Left ventricle myocardium superior (tissue), 1 donor: ENCODE results near the gene CCNY. TPM values are rescaled to one million over a fixed set of nuclear protein-coding genes. Genes with fewer than 3 reads are reported as not detected.
"Not testable (repeated sequence)": the region's sequence is repeated elsewhere in the genome, so short reads cannot be mapped to it uniquely, and the experiment has no call there.

Experiments used
- ATAC-seq: fragments of 200-7000 bp; cut with Tn5 transposase; one replicate; pipeline ENCODE4 v1.9.1; 2020; ENCODE audit warnings: mild to moderate bottlenecking, moderate library complexity
- DNase-seq: peaks from one replicate; pipeline ENCODE4 v3.0.0-alpha.2; 2020
- intact Hi-C: fragments of 100-400 bp; cut with micrococcal nuclease; formaldehyde crosslinking; loops from one replicate; pipeline ENCODE4 v1.11.0; 2022
- total RNA-seq: library from RNA; stranded (reverse); fragmentation: NEBNext Ultra II Directional; extraction: Animal tissue kit (Norgen Biotek cat#: 25700); gene quantifications from one replicate; pipeline ENCODE4 v1.2.1, GENCODE V29; 2021
- donor health status: DM: no; HTN: yes; CAD: no; lungs with severe emphysema.

The CCNY gene
- total RNA-seq, 1 donor from 2014 or later: 94.4 TPM

- ATAC-seq (no peak), DNase-seq (no peak)
Observed at GRCh38 chr10:35396560-35397434, 60.5 kb downstream of the CCNY start.

GRCh38 chr10:35397953-35398352, 61.6 kb downstream of the CCNY start:
- peak; percentile 7 for ATAC-seq
- no peak for DNase-seq
- intact Hi-C loops: no loop called here

More at GRCh38 chr10:35396560-35397434, 60.5 kb downstream of the CCNY start:
- intact Hi-C loops: no loop called here

- no peak for ATAC-seq
- DNase-seq: no peak
- intact Hi-C loops: no loop called here
Observed at GRCh38 chr10:35398355-35398754, 62.0 kb downstream of the CCNY start.

GRCh38 chr10:35398908-35399307, 62.6 kb downstream of the CCNY start:
- intact Hi-C loops: no loop called here
- ATAC-seq (no peak), DNase-seq (no peak)

DNA sequence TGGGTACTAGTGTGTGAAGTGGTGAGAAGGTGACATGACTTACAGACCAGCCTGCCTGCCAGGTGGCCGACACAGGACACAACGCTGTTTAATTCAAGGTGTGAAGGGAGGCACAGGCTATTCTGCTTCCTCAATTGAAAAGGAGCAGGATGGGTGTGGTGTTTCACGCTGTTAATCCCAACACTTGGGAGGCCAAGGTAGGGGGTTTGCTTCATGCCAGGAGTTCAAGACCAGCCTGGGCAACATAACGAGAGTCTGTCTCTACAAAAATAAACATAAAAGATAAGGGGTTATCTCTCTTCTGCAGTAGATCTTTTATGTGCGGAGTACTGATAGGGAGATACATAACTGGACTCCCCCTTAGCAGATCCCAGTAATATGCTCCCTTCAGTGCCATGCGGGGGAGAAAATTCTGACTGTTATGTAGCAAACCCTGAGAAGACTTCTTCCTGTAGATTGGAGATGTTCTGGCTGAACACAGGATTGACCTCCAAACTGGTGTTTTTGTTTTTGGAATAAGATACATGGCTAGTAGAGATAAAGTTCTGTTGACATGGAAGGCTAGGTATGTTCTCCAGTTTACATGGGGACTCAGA, 63.2 kb downstream of the CCNY start:
- intact Hi-C loops: no loop called here
- no peak for ATAC-seq

GRCh38 chr10:35400595-35401268, 64.4 kb downstream of the CCNY start:
- intact Hi-C loops: no loop called here
- peak; percentile 49 for ATAC-seq

More for the DNA sequence above, 63.2 kb downstream of the CCNY start:
- DNase-seq: no peak

GRCh38 chr10:35403491-35403890, 67.2 kb downstream of the CCNY start:
- intact Hi-C loops, DNase-seq, ATAC-seq: not testable (repeated sequence)

More at GRCh38 chr10:35400595-35401268, 64.4 kb downstream of the CCNY start:
- DNase-seq: no peak

GRCh38 chr10:35404077-35404476, 67.8 kb downstream of the CCNY start:
- ATAC-seq, intact Hi-C loops, DNase-seq: not testable (repeated sequence)

GRCh38 chr10:35406003-35406630, 69.8 kb downstream of the CCNY start:
- intact Hi-C loops, ATAC-seq, DNase-seq: not testable (repeated sequence)

DNA sequence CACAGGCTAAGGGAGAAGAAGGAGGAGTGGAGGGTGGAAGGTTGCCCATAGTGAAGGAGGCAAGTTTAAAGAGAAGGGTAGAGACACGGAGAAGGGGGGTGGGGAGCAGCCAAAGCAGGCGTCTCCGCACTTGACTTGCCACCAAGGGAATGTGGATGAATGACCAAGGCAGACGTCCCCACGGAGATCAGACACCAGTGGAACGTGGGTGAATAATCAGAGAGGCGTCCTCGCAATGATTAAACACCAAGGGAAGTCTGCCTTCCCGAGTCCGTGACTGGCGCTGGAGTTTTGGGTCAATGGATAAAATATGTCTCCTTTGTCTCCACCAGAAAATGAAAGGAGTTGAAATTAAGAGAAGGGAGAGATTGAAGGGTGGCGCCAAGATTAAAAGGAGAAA, 71.4 kb downstream of the CCNY start:
- intact Hi-C loops, ATAC-seq, DNase-seq: not testable (repeated sequence)

- DNase-seq (peak; percentile 37), ATAC-seq (peak; percentile 84)
- intact Hi-C loops: no loop called here
Observed at GRCh38 chr10:35409094-35409582, 72.8 kb downstream of the CCNY start.

DNA sequence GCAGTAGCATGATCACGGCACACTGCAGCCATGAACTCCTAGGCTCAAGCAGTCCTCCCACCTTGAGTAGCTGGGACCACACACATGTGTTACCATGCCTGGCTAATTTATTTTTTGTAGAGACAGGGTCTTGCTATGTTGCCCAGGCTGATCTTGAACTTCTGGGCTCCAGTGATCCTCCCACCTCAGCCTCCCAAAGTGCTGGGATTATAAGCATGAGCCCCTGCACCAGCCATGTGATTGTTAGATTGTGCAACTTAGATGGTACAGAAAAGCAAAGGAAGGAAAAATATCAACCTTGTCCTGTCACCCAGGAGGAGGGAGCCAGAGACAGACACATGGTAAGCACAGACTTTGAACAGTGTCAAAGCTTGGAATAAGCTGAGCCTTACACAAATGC, 73.5 kb downstream of the CCNY start:
- intact Hi-C loops: no loop called here
- ATAC-seq (no peak), DNase-seq (no peak)

- intact Hi-C loops: no loop called here
- ATAC-seq (peak; percentile 5), DNase-seq (no peak)
Observed at GRCh38 chr10:35412003-35412723, 75.9 kb downstream of the CCNY start.

DNA sequence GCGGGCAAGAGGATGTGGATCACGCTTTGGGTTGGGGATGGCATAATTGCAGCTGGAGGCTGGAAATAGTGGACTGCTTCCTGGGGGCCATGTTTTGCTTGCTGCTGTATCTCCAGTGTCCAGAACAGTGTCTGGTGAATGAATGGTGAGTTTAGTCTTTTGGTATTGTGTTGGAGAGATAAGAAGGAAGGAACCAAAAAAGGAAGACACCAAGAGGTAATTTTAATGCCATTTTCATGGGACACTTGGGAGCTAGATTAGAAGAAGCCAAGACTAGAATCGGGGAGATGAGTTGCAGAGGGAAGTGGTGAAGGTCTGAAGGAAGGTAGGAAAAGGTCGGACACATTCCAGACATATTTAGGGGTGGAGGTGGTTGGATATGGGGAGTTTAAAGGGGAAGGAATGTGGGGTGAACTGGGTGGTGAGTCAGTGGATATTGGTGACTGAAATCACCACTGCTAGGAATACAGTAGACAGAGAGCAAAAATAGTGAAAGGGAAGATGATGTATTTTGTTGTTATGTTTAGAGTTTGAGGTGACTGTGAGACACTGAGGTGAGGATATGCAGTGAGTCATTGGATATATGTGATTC, 76.7 kb downstream of the CCNY start:
- DNase-seq (no peak), ATAC-seq (no peak)
- intact Hi-C loops: no loop called here

- intact Hi-C loops: no loop called here
- ATAC-seq (peak; percentile 9), DNase-seq (no peak)
Observed at GRCh38 chr10:35413985-35414861, 77.9 kb downstream of the CCNY start.

DNA sequence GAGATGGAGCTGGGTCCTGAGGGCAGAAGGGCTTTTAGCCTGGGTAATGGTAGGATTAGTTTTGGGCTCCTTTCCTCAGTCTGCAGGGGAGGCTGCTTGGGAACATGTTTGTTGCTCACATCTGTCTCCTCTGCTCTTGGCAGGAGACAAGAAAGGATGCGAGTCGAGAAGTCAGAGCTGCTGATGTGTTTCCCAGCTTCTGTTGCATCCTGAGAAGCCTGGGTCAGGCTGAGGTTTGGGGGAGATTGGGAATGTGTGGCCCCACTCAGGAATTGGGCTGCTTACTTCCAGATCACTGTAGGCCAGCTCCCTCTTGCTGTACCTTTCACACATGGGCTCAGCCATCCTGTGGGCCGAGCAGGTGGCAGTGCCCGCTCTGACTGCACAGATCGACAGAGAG, 79.2 kb downstream of the CCNY start:
- intact Hi-C loops: no loop called here
- no peak for DNase-seq
- ATAC-seq: peak; percentile 9

DNA sequence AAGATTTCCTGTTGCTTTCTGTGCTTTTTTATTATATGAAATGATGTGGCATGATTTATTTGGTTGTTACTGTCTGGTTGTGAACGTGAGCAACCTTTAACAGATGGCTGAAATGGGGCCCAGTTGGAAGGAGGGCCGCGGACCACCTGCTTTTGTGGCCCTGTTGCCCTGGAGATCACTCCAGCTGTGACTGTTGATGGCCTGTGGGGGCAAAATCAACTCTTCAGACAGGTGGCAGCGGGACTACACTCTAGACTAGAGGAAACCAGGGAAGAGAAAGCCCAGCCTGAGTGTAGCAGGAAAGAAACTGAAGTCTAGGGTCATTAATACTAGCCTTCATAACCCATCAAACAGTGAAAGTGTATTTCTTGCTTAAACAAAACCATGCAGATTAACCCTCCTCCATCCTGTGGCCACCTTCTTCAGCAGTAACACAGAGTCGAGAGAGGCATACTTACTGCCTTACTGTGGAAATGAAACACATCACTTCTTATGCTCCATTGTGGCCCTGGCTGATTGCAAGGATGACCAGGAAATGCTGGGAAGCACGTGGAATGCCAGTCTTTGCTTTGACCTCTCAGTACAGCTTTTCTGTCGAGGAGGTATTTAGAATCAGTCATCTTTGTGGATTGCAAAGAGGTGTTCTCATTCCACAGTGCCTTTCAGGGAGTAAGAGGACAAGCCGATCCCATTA, 80.5 kb downstream of the CCNY start:
- DNase-seq (no peak), ATAC-seq (no peak)
- intact Hi-C loops: no loop called here
